PC-9 (cell line): ENCODE results near the gene OR6B3.

Source experiments
- CTCF ChIP-seq: fragments of 200-600 bp; sonication (generic); conservative IDR thresholded peaks from 2 replicates; pipeline ENCODE4 v1.6.1; 2017; ENCODE audit warnings: mixed run types, antibody characterized with exemption, mild to moderate bottlenecking, moderate library complexity
- EZH2 ChIP-seq: fragments of 200-600 bp; sonication (generic); IDR thresholded peaks from 2 replicates; pipeline ENCODE4 v1.8.0; 2017; ENCODE audit warnings: antibody characterized with exemption, low read depth

DNA sequence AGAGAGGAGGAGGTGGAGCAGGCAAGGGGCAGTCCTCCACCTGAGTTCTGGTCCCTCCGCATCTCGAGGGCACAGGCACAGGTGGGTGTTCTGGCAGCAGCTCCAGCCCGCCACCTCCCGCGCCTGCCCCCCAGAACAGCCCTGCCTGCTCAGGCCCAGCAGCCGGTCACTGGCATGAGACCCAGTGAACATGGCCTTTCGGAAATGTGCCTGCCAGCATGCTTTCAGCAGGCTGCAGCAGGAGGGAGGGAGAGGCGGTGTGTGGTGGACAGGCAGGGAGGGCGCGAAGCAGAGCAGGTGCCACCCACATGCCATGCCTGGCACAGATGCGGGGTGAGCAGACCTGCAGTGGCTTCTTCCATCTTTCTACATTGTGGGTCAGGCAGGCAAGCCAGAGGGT, 3.4 kb upstream of the OR6B3 start:
- no peak for TF ChIP-seq CTCF
- no peak for TF ChIP-seq EZH2
